Dendritic cell treated with granulocyte-macrophage colony-stimulating factor and Interleukin-4, amounts not matched to agents 40 ng/mL and 50 ng/mL, for 4 days (primary cell): ENCODE measurements around the gene HGF.

Experiments used
- H3K27ac Mint-ChIP-seq: one replicate; pipeline ENCODE4 v1.8.0; 2022; ENCODE audit warnings: mild to moderate bottlenecking, mixed read lengths
- H3K27me3 Mint-ChIP-seq: one replicate; pipeline ENCODE4 v1.8.0; 2022; ENCODE audit warnings: mild to moderate bottlenecking, mixed read lengths
- H3K36me3 Mint-ChIP-seq: one replicate; pipeline ENCODE4 v1.8.0; 2022; ENCODE audit warnings: low read depth, mixed read lengths
- H3K4me1 Mint-ChIP-seq: one replicate; pipeline ENCODE4 v1.8.0; 2022; ENCODE audit warnings: low read depth, mixed read lengths
- H3K4me3 Mint-ChIP-seq: one replicate; pipeline ENCODE4 v1.8.0; 2022; ENCODE audit warnings: mild to moderate bottlenecking, moderate library complexity, mixed read lengths
- H3K9me3 Mint-ChIP-seq: one replicate; pipeline ENCODE4 v1.8.0; 2022; ENCODE audit warnings: mixed read lengths
- intact Hi-C: fragments of 100-400 bp; cut with micrococcal nuclease; formaldehyde crosslinking; loops from one replicate; pipeline ENCODE4 v1.15.0; 2022

HGF gene

GRCh38 chr7:81674431-81674830 lies 95.4 kb downstream of the HGF start:
- Mint-ChIP-seq H3K4me3 (no peak overlapping the region), H3K36me3 (no peaks in the 10 kb centered on the region), H3K9me3 (no peaks in the 10 kb centered on the region), H3K27ac (no peak overlapping the region), H3K27me3 (no peaks in the 10 kb centered on the region), H3K4me1 (peaks cover 21% of the 10 kb centered on the region)
- intact Hi-C loops = no loop called here

- Mint-ChIP-seq H3K4me1 (peaks cover 21% of the 10 kb centered on the region), H3K27me3 (no peaks in the 10 kb centered on the region), H3K9me3 (no peaks in the 10 kb centered on the region), H3K4me3 (no peak overlapping the region), H3K27ac (no peak overlapping the region), H3K36me3 (no peaks in the 10 kb centered on the region)
- intact Hi-C loops = no loop called here
These were observed 97.0 kb downstream of the HGF start for GRCh38 chr7:81672872-81673271.

- Mint-ChIP-seq H3K27ac (no peak overlapping the region), H3K36me3 (no peaks in the 10 kb centered on the region), H3K4me3 (no peak overlapping the region), H3K9me3 (no peaks in the 10 kb centered on the region), H3K27me3 (no peaks in the 10 kb centered on the region), H3K4me1 (peaks cover 7% of the 10 kb centered on the region)
- intact Hi-C loops = no loop called here
These were observed 100.3 kb downstream of the HGF start for GRCh38 chr7:81669476-81670105.

GRCh38 chr7:81666209-81666608 lies 103.6 kb downstream of the HGF start:
- Mint-ChIP-seq H3K4me1 (peaks cover 7% of the 10 kb centered on the region), H3K27me3 (no peaks in the 10 kb centered on the region), H3K27ac (no peak overlapping the region), H3K9me3 (no peaks in the 10 kb centered on the region), H3K4me3 (no peak overlapping the region), H3K36me3 (no peaks in the 10 kb centered on the region)
- intact Hi-C loops = no loop called here

GRCh38 chr7:81665236-81665635 lies 104.6 kb downstream of the HGF start:
- intact Hi-C loops = no loop called here
- Mint-ChIP-seq H3K4me3 (no peak overlapping the region), H3K36me3 (no peaks in the 10 kb centered on the region), H3K4me1 (peaks cover 7% of the 10 kb centered on the region), H3K9me3 (no peaks in the 10 kb centered on the region), H3K27ac (no peak overlapping the region), H3K27me3 (no peaks in the 10 kb centered on the region)

- Mint-ChIP-seq H3K27ac (no peak overlapping the region), H3K4me1 (peaks cover 7% of the 10 kb centered on the region), H3K4me3 (no peak overlapping the region), H3K36me3 (no peaks in the 10 kb centered on the region), H3K9me3 (peaks cover 2% of the 10 kb centered on the region), H3K27me3 (no peaks in the 10 kb centered on the region)
- intact Hi-C loops = no loop called here
These were observed 105.5 kb downstream of the HGF start for GRCh38 chr7:81664304-81664703.

- Mint-ChIP-seq H3K4me1 (peaks cover 7% of the 10 kb centered on the region), H3K27ac (no peak overlapping the region), H3K36me3 (no peaks in the 10 kb centered on the region), H3K9me3 (peaks cover 11% of the 10 kb centered on the region), H3K27me3 (no peaks in the 10 kb centered on the region), H3K4me3 (no peak overlapping the region)
- intact Hi-C loops = no loop called here
These were observed 107.3 kb downstream of the HGF start for GRCh38 chr7:81662531-81662930.

- H3K4me3 Mint-ChIP-seq = no peak overlapping the region
- peaks cover 7% of the 10 kb centered on the region for H3K4me1 Mint-ChIP-seq
- no peaks in the 10 kb centered on the region for H3K36me3 Mint-ChIP-seq
- intact Hi-C loops = no loop called here
- H3K9me3 Mint-ChIP-seq = peaks cover 11% of the 10 kb centered on the region
- no peak overlapping the region for H3K27ac Mint-ChIP-seq
- no peaks in the 10 kb centered on the region for H3K27me3 Mint-ChIP-seq
These were observed 110.0 kb downstream of the HGF start for GRCh38 chr7:81659697-81660395.

GRCh38 chr7:81657551-81657950 lies 112.3 kb downstream of the HGF start:
- Mint-ChIP-seq H3K4me1 (no peaks in the 10 kb centered on the region), H3K27me3 (no peaks in the 10 kb centered on the region), H3K9me3 (peaks cover 20% of the 10 kb centered on the region), H3K27ac (no peak overlapping the region), H3K4me3 (no peak overlapping the region), H3K36me3 (no peaks in the 10 kb centered on the region)
- intact Hi-C loops = no loop called here

GRCh38 chr7:81655271-81655670 lies 114.6 kb downstream of the HGF start:
- intact Hi-C loops = no loop called here
- Mint-ChIP-seq H3K9me3 (peaks cover 34% of the 10 kb centered on the region), H3K27me3 (no peaks in the 10 kb centered on the region), H3K36me3 (no peaks in the 10 kb centered on the region), H3K4me3 (no peak overlapping the region), H3K27ac (no peak overlapping the region), H3K4me1 (no peaks in the 10 kb centered on the region)

- intact Hi-C loops = no loop called here
- no peak overlapping the region for H3K4me3 Mint-ChIP-seq
- H3K36me3 Mint-ChIP-seq = no peaks in the 10 kb centered on the region
- no peak overlapping the region for H3K27ac Mint-ChIP-seq
- no peaks in the 10 kb centered on the region for H3K27me3 Mint-ChIP-seq
- H3K4me1 Mint-ChIP-seq = no peaks in the 10 kb centered on the region
- H3K9me3 Mint-ChIP-seq = peaks cover 24% of the 10 kb centered on the region
These were observed 117.6 kb downstream of the HGF start for GRCh38 chr7:81652225-81652624.
